ENCODE measurements around the gene MYL11.
"Not testable (repeated sequence)": the region's sequence is repeated elsewhere in the genome, so short reads cannot be mapped to it uniquely, and the experiment has no call there.

DNA sequence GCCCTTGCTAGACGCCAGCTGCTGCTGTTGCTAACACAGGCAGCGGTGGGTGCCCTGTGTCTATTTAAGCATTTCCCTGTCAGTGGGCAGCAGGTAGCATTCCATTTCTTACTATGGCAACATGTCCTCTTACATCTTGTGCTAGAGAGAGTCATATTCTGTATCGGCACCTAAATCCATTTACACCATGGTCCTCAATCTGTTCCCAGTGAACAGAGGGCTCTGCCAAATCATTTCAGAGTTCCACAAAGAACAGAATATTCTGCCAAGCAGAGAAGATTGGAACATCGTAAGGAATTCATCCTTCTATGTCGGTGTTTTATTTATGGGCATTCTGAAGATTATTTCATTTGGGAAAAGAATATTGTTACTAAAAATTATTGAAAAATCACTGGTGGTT lies 35.9 kb upstream of the MYL11 start:
- TF ChIP-seq, protein P1, sequence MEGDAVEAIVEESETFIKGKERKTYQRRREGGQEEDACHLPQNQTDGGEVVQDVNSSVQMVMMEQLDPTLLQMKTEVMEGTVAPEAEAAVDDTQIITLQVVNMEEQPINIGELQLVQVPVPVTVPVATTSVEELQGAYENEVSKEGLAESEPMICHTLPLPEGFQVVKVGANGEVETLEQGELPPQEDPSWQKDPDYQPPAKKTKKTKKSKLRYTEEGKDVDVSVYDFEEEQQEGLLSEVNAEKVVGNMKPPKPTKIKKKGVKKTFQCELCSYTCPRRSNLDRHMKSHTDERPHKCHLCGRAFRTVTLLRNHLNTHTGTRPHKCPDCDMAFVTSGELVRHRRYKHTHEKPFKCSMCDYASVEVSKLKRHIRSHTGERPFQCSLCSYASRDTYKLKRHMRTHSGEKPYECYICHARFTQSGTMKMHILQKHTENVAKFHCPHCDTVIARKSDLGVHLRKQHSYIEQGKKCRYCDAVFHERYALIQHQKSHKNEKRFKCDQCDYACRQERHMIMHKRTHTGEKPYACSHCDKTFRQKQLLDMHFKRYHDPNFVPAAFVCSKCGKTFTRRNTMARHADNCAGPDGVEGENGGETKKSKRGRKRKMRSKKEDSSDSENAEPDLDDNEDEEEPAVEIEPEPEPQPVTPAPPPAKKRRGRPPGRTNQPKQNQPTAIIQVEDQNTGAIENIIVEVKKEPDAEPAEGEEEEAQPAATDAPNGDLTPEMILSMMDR (IDR thresholded peaks at IDR 0.05), result not testable (repeated sequence)
- TF ChIP-seq POLR2A (IDR thresholded peaks at IDR 0.05), result not testable (repeated sequence)

Measured in prostate gland (tissue), 2 donors.